Neuron (in vitro differentiated cells): Measurements from ENCODE around the gene SLC25A13.

Experiments
- H2AFZ ChIP-seq: one replicate; pipeline ENCODE4 v1.6.1; 2013; ENCODE audit warnings: low read depth, mild to moderate bottlenecking, inconsistent platforms, low read length, moderate library complexity
- H3K27me3 ChIP-seq: one replicate; pipeline ENCODE4 v1.6.1; 2013; ENCODE audit warnings: low read length; ENCODE audit not compliant: insufficient read depth
- H3K36me3 ChIP-seq: one replicate; pipeline ENCODE4 v1.6.1; 2013; ENCODE audit warnings: low read length; ENCODE audit not compliant: insufficient read depth
- H3K4me1 ChIP-seq: one replicate; pipeline ENCODE4 v1.6.1; 2013; ENCODE audit warnings: low read length; ENCODE audit not compliant: insufficient read depth
- H3K4me3 ChIP-seq: 2 replicates; pipeline ENCODE4 v1.5.1; 2013; ENCODE audit warnings: mild to moderate bottlenecking, low read length, moderate library complexity
- H3K9me3 ChIP-seq: one replicate; pipeline ENCODE4 v1.6.1; 2013; ENCODE audit warnings: low read length

The SLC25A13 gene

GRCh38 chr7:96093435-96093834 lies 228.5 kb downstream of the SLC25A13 start:
- Histone ChIP-seq H3K4me3 (no peak overlapping the region), H3K9me3 (no peaks in the 10 kb centered on the region), H3K27me3 (peaks cover 52% of the 10 kb centered on the region), H2AFZ (no peak overlapping the region), H3K36me3 (no peaks in the 10 kb centered on the region), H3K4me1 (no peaks in the 10 kb centered on the region)

- H3K27me3 ChIP-seq: peaks cover 62% of the 10 kb centered on the region
- H3K4me3 ChIP-seq: no peak overlapping the region
- no peak overlapping the region for H2AFZ ChIP-seq
- H3K9me3 ChIP-seq: no peaks in the 10 kb centered on the region
- H3K36me3 ChIP-seq: no peaks in the 10 kb centered on the region
- no peaks in the 10 kb centered on the region for H3K4me1 ChIP-seq
These were observed 231.1 kb downstream of the SLC25A13 start for GRCh38 chr7:96090756-96091155.

DNA sequence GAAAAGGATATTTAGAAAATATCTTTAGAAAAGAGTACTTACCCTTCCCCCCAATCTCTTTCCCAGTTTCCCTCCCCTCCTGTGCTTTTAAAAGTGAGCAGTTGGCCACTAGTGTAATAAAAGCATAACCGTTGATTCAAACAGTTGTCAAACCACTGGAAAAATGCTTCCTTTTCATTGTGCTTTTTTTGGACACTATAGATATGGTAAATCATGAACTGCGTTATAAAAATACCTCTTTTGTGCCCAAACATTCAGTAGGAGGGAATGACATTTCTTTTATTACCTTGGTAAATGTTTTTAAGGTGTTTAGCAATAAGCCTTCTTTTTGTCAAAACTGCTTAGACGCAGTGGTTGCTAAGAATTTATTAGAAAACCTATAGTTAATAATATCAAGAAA lies 232.4 kb downstream of the SLC25A13 start:
- Histone ChIP-seq H3K4me3 (no peak overlapping the region), H3K9me3 (no peaks in the 10 kb centered on the region), H3K4me1 (no peaks in the 10 kb centered on the region), H3K36me3 (no peaks in the 10 kb centered on the region), H2AFZ (no peak overlapping the region), H3K27me3 (peaks cover 56% of the 10 kb centered on the region)

DNA sequence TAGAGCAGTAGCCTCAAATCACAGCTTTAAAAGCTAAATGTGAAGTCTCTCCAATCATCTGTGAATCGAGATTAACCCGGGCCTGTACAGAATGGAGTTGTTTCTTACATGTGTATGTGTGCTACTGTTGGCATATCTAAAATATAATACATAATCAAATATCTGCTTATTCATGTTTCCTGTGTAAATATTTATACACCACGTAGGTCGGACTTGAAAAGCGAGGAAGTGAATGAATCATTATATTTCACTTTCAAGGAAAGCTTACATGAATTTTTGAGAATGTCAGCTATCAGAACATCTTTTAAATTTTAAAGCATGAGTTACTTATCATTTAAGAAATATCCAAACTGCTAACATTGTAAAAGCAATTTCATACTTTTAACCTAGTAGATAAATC lies 233.3 kb downstream of the SLC25A13 start:
- H3K4me3 ChIP-seq: no peak overlapping the region
- no peak overlapping the region for H2AFZ ChIP-seq
- no peaks in the 10 kb centered on the region for H3K4me1 ChIP-seq
- peaks cover 48% of the 10 kb centered on the region for H3K27me3 ChIP-seq
- no peaks in the 10 kb centered on the region for H3K9me3 ChIP-seq
- no peaks in the 10 kb centered on the region for H3K36me3 ChIP-seq

DNA sequence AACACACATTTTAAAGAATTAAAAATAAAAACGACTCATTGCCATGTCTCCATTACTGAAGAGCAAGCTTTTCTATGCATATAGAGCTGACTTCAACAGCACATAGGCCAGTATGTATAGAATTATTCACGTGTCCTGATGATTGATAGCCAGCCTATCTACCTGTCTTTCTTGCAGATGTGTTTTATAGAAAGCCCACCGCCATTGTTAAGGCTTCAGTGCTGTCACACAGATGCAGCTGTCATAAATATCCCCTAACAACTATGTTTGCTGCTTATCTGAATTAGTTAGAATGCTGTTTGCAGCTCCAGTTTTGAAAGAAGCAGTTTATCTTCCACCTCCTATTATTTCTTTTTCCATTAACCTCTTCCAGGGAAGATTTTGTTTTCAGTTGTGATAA lies 235.9 kb downstream of the SLC25A13 start:
- no peaks in the 10 kb centered on the region for H3K4me1 ChIP-seq
- H3K4me3 ChIP-seq: no peak overlapping the region
- no peaks in the 10 kb centered on the region for H3K36me3 ChIP-seq
- no peaks in the 10 kb centered on the region for H3K9me3 ChIP-seq
- H3K27me3 ChIP-seq: peaks cover 28% of the 10 kb centered on the region
- no peak overlapping the region for H2AFZ ChIP-seq

GRCh38 chr7:96084881-96085553 lies 236.9 kb downstream of the SLC25A13 start:
- Histone ChIP-seq H3K4me1 (peaks cover 2% of the 10 kb centered on the region), H3K4me3 (no peak overlapping the region), H2AFZ (no peak overlapping the region), H3K36me3 (no peaks in the 10 kb centered on the region), H3K27me3 (peaks cover 21% of the 10 kb centered on the region), H3K9me3 (no peaks in the 10 kb centered on the region)

DNA sequence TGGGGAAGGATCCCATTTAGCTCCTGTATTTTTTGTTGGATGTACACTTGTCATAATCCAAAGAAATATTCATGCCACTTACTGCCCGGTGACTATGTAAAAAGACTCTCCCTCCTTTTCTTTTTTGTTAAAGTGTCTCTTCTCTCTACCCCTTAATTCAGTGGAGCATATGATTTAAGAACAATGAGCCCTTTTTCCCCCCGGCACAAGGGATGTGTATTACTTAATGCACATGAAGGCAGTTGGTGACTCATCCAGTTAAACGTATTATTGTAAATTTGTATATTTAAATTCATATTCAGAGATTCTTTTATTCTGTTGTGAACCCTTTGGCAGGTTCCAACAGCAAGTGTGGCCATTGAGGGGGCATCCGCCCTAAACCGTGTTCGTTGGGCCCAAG lies 241.9 kb downstream of the SLC25A13 start:
- Histone ChIP-seq H2AFZ (no peak overlapping the region), H3K27me3 (peaks cover 22% of the 10 kb centered on the region), H3K4me1 (peaks cover 9% of the 10 kb centered on the region), H3K4me3 (no peak overlapping the region), H3K36me3 (no peaks in the 10 kb centered on the region), H3K9me3 (no peaks in the 10 kb centered on the region)

DNA sequence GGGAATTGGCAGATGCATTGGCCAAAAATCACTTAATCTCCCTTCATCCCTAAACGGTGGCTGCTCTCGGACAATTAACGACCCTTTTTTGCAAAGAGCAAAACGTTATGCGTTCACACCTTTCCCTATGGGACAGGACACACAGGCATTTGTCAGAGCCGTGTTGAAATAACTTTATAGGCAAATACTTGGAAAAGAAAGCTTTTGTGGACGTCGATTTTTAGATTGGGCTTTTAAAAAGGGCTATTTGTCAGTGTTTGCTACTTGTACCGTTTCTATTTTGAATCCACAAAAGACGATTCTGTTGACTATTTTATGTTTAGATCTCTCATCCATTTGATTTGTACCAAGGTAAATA lies 245.6 kb downstream of the SLC25A13 start:
- H3K9me3 ChIP-seq: no peaks in the 10 kb centered on the region

DNA sequence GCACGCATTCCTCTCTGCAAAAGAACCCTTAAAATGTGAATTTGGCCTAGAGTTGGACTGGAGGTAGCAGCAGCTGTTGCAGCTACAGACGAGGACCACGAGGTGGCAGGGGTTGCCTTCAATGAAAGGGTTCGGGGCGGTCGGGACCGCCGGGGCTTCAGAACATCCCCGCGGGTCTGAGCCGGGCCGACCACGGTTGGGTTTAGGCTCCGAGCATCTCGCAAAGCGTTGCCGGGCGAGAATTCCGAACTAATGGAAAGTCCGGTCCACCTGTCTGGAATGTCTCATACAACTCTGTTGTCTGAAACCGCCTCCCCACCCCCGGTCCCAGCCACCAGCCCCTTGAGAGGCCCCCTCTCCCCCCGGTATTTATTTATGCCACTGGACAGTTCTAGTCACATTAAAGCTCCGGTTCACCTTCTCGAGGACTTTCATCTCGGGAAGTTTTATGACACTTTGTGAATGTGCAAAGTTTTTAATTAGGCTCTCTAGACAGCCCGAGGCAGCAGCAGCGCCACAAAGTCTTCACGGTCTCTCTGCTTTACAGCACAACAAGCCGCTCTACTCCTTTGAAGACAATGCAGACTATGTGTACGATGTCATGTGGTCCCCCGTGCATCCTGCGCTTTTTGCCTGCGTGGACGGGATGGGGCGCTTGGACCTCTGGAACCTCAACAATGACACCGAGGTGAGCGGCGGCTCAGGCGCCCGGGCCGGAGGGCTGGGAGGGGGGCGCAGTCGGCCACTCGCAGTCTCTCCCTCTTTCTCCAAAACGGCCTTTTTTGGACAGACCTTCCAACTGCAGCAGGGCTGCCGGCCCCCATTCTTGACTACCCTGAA lies 246.2 kb downstream of the SLC25A13 start:
- Histone ChIP-seq H2AFZ (peak overlapping the region; percentile 93), H3K27me3 (peaks cover 37% of the 10 kb centered on the region), H3K4me3 (peak overlapping the region; percentile 52), H3K4me1 (peaks cover 9% of the 10 kb centered on the region), H3K36me3 (no peaks in the 10 kb centered on the region), H3K9me3 (no peaks in the 10 kb centered on the region)

More for the DNA sequence above, 245.6 kb downstream of the SLC25A13 start:
- Histone ChIP-seq H3K27me3 (peaks cover 33% of the 10 kb centered on the region), H2AFZ (peak overlapping the region; percentile 93), H3K36me3 (no peaks in the 10 kb centered on the region), H3K4me1 (peaks cover 9% of the 10 kb centered on the region), H3K4me3 (peak overlapping the region; percentile 52)

DNA sequence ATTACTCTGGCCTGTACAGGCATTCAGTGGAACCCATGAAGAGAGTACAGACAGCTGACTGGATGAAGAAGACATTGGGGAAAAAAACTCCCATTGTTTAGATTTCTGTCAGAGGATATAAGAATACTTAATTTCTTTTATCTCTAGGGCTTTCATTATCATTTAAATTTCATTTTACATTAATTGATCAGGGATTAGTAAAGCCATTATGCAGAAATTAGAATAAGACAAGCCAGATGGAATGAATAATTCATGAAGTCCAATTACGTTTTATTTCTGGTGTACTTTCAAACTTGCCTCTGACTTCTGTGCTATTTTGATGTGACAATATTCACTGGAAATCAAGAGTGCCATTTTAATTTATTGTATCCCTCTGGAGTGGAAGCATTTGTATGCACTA lies 247.0 kb downstream of the SLC25A13 start:
- Histone ChIP-seq H3K36me3 (no peaks in the 10 kb centered on the region), H3K4me3 (no peak overlapping the region), H2AFZ (no peak overlapping the region), H3K4me1 (peaks cover 7% of the 10 kb centered on the region), H3K9me3 (no peaks in the 10 kb centered on the region), H3K27me3 (peaks cover 38% of the 10 kb centered on the region)
